IPS-18a (cell line): ENCODE results near the gene CDC37L1.

Experiments used
- H3K27ac ChIP-seq: one replicate; pipeline ENCODE4 v1.5.1; 2013; ENCODE audit warnings: low read length
- H3K27me3 ChIP-seq: one replicate; pipeline ENCODE4 v1.6.1; 2013; ENCODE audit warnings: mild to moderate bottlenecking, low read length; ENCODE audit not compliant: control insufficient read depth, insufficient read depth
- H3K36me3 ChIP-seq: one replicate; pipeline ENCODE4 v1.6.1; 2013; ENCODE audit warnings: low read depth, low read length; ENCODE audit not compliant: control insufficient read depth
- H3K4me1 ChIP-seq: one replicate; pipeline ENCODE4 v1.6.1; 2013; ENCODE audit warnings: low read depth, low read length; ENCODE audit not compliant: control insufficient read depth
- H3K4me3 ChIP-seq: one replicate; pipeline ENCODE4 v1.5.1; 2013; ENCODE audit warnings: low read length
- H3K9ac ChIP-seq: one replicate; pipeline ENCODE4 v1.6.1; 2013; ENCODE audit warnings: mild to moderate bottlenecking, low read length, moderate library complexity
- H3K9me3 ChIP-seq: one replicate; pipeline ENCODE4 v1.6.1; 2013; ENCODE audit warnings: low read depth, low read length; ENCODE audit not compliant: control insufficient read depth

Gene CDC37L1

DNA sequence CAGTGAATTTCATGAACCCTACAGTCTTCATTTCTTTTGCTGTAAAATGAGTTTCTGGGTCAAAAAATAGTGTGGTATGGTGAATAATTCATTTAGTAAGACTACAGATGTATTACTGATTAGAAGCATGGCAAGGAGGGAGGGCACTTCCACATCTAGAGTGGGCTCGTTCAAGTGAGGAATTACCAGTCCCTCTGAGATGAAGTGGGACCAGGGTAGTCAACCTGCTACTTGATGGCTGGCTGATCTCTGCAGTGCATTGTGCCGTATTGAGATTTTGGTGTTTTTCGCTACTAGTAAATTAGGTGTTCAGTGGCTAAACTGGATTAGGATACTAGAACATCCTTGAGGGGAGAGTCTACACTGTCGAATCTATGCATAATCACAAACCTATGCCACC is 10.8 kb downstream of the CDC37L1 start:
- H3K9ac ChIP-seq = no peak overlapping the region
- no peaks in the 10 kb centered on the region for H3K9me3 ChIP-seq
- H3K27me3 ChIP-seq = no peaks in the 10 kb centered on the region
- H3K4me3 ChIP-seq = no peak overlapping the region
- H3K27ac ChIP-seq = no peak overlapping the region
- peaks cover 25% of the 10 kb centered on the region for H3K36me3 ChIP-seq
- no peaks in the 10 kb centered on the region for H3K4me1 ChIP-seq

DNA sequence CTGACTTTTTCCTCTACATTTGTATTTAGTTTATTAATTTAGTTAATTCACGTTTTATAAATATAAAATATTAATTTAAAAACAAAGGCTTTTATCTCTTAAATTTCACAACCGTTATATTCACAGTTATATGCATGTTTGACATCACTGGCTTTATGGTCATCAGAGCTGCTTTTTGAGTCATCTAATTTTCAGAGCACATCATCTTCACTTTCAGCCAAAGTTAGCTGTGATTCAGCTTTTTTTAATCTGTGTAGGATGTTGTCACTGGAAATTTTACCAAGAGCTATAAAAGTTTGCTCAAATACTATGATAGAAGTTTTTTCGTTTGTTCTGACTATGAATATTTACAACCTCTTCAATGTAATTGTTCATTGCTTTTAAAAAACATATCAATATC is 12.4 kb downstream of the CDC37L1 start:
- no peak overlapping the region for H3K27ac ChIP-seq
- no peak overlapping the region for H3K4me3 ChIP-seq
- H3K27me3 ChIP-seq = no peaks in the 10 kb centered on the region
- H3K9ac ChIP-seq = no peak overlapping the region
- peaks cover 13% of the 10 kb centered on the region for H3K36me3 ChIP-seq
- no peaks in the 10 kb centered on the region for H3K4me1 ChIP-seq
- H3K9me3 ChIP-seq = no peaks in the 10 kb centered on the region

DNA sequence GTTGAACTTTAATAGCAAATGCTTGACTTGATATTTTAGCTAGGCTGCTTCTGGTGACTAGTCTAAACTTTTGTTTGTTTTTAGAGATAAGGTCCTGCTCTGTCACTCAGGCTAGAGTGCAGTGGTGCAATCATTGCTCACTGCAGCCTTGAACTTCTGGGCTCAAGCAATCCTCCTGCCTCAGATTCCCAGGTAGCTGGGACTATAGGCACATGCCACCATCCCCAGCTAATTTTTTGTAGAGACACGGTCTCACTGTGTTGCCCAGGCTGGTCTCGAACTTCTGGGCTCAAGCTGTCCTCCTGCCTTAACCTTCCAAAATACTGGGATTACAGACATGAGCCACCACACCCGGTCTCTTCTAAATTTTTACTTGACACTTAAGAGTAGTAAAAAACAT is 20.7 kb downstream of the CDC37L1 start:
- peaks cover 34% of the 10 kb centered on the region for H3K36me3 ChIP-seq
- H3K27ac ChIP-seq = no peak overlapping the region
- H3K9ac ChIP-seq = no peak overlapping the region

DNA sequence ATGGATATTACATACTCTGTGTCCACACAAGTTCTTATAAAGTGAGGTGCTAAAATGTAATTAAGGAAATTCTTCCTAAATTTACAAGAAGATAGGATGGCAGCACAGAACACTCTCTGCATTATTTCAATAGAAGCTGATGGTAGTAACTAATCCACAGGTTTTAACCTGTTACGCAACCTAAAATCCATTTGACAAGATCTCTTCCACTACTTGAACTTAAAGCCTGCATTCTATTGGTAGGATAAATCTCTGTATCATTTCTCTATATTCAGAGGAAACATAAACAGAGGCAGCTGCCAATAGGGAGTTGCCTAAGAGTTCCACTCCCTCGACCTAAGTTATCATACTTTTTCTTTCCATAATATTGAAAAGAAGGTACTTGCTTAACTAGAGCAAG is 21.6 kb downstream of the CDC37L1 start:
- H3K36me3 ChIP-seq = peaks cover 34% of the 10 kb centered on the region
- H3K9ac ChIP-seq = no peak overlapping the region
- no peak overlapping the region for H3K27ac ChIP-seq
- no peaks in the 10 kb centered on the region for H3K9me3 ChIP-seq
- no peak overlapping the region for H3K4me3 ChIP-seq
- no peaks in the 10 kb centered on the region for H3K4me1 ChIP-seq
- H3K27me3 ChIP-seq = no peaks in the 10 kb centered on the region

More for the DNA sequence above, 20.7 kb downstream of the CDC37L1 start:
- no peaks in the 10 kb centered on the region for H3K4me1 ChIP-seq
- no peaks in the 10 kb centered on the region for H3K27me3 ChIP-seq
- no peak overlapping the region for H3K4me3 ChIP-seq
- H3K9me3 ChIP-seq = no peaks in the 10 kb centered on the region

DNA sequence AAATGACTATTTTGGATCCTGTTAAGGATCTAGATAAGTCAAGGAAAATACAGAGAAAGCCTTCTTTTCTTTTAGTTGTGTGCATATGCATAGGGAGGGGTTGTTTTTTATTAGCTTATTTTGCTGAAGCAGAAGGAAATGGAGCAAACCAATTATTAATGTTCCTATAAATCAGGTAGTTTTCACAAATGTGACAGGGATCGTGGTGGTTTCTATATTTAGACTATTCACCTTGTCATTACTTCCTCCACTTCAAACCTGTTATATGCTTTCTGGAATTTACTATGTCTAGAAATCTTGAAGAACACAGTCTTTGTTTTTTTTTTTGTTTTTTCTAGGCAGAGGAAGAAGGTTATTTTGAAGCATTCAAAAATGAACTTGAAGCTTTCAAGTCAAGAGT is 22.2 kb downstream of the CDC37L1 start:
- no peak overlapping the region for H3K9ac ChIP-seq
- no peaks in the 10 kb centered on the region for H3K27me3 ChIP-seq
- no peaks in the 10 kb centered on the region for H3K9me3 ChIP-seq
- H3K36me3 ChIP-seq = peaks cover 34% of the 10 kb centered on the region
- no peak overlapping the region for H3K4me3 ChIP-seq
- H3K4me1 ChIP-seq = no peaks in the 10 kb centered on the region
- no peak overlapping the region for H3K27ac ChIP-seq

GRCh38 chr9:4704129-4704528 is 24.8 kb downstream of the CDC37L1 start:
- Histone ChIP-seq H3K27me3 (no peaks in the 10 kb centered on the region), H3K9me3 (no peaks in the 10 kb centered on the region), H3K4me1 (no peaks in the 10 kb centered on the region), H3K4me3 (no peak overlapping the region), H3K9ac (no peak overlapping the region), H3K27ac (no peak overlapping the region), H3K36me3 (peaks cover 20% of the 10 kb centered on the region)

GRCh38 chr9:4706021-4706420 is 26.7 kb downstream of the CDC37L1 start:
- Histone ChIP-seq H3K27me3 (no peaks in the 10 kb centered on the region), H3K9ac (no peak overlapping the region), H3K4me1 (no peaks in the 10 kb centered on the region), H3K9me3 (no peaks in the 10 kb centered on the region), H3K27ac (no peak overlapping the region), H3K4me3 (no peak overlapping the region), H3K36me3 (peaks cover 16% of the 10 kb centered on the region)

- H3K36me3 ChIP-seq = peaks cover 16% of the 10 kb centered on the region
- H3K27me3 ChIP-seq = no peaks in the 10 kb centered on the region
- no peak overlapping the region for H3K4me3 ChIP-seq
- H3K4me1 ChIP-seq = no peaks in the 10 kb centered on the region
- no peak overlapping the region for H3K27ac ChIP-seq
- H3K9me3 ChIP-seq = no peaks in the 10 kb centered on the region
- no peak overlapping the region for H3K9ac ChIP-seq
These were observed 27.7 kb downstream of the CDC37L1 start for GRCh38 chr9:4706971-4707622.

GRCh38 chr9:4709380-4709779 is 30.0 kb downstream of the CDC37L1 start:
- H3K4me3 ChIP-seq = no peak overlapping the region
- H3K9ac ChIP-seq = no peak overlapping the region
- no peaks in the 10 kb centered on the region for H3K4me1 ChIP-seq
- no peaks in the 10 kb centered on the region for H3K27me3 ChIP-seq
- H3K36me3 ChIP-seq = peaks cover 7% of the 10 kb centered on the region
- no peak overlapping the region for H3K27ac ChIP-seq
- H3K9me3 ChIP-seq = no peaks in the 10 kb centered on the region

DNA sequence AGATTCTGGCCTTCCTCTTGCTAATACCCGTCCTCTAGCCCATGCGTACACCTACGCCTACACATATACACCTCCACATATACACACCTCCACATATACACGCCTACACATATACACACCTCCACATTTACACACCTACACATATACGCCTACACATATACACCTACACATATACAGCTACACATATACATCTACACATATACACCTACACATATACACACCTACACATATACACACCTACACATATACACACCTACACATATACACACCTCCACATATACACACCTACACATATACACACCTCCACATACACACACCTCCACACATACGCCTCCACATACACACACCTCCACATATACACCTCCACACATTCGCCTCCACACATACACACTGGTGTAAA is 34.5 kb downstream of the CDC37L1 start:
- no peak overlapping the region for H3K27ac ChIP-seq
- no peaks in the 10 kb centered on the region for H3K27me3 ChIP-seq
- no peak overlapping the region for H3K4me3 ChIP-seq
- no peaks in the 10 kb centered on the region for H3K9me3 ChIP-seq
- H3K4me1 ChIP-seq = no peaks in the 10 kb centered on the region
- H3K36me3 ChIP-seq = peaks cover 22% of the 10 kb centered on the region
- no peak overlapping the region for H3K9ac ChIP-seq

DNA sequence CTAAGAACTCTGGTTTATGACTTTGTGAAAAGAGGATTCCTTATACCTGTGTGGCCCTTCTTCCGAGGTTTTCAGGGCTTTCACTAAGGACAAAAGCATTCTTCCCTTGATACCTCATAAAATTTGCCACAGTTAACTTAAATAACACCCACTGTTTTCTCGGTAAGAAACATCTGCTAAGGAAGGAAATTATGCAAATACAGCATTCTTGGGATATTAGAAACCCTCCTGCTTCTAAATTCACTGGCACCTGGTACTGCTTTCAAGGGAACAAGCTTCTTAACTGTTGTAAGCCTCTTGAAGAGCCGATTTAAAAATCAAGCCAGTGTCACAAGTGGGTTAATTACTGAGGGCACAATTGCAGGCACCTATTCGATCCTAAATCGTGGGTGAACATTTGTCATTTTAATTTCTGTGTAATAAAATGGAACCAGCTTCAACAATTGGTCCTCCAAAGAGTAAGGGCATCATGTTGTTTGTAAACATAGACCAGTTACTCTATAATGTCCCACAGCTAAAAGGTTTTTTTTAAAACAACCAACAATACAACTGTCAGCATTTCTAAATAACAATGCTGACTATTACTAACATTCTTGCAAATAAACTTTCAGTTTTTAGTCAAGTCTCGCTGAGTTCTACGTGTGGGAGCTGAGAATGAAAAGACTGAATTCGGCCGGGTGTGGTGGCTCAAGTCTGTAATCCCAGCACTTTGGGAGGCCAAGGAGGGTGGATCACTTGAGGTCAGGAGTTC is 35.1 kb downstream of the CDC37L1 start:
- no peak overlapping the region for H3K27ac ChIP-seq
- no peak overlapping the region for H3K9ac ChIP-seq
- H3K4me3 ChIP-seq = no peak overlapping the region
- H3K36me3 ChIP-seq = peaks cover 24% of the 10 kb centered on the region
- no peaks in the 10 kb centered on the region for H3K9me3 ChIP-seq
- H3K27me3 ChIP-seq = no peaks in the 10 kb centered on the region
- H3K4me1 ChIP-seq = no peaks in the 10 kb centered on the region

GRCh38 chr9:4716163-4716562 is 36.8 kb downstream of the CDC37L1 start:
- Histone ChIP-seq H3K36me3 (peaks cover 22% of the 10 kb centered on the region), H3K27me3 (no peaks in the 10 kb centered on the region), H3K4me1 (no peaks in the 10 kb centered on the region), H3K27ac (no peak overlapping the region), H3K4me3 (no peak overlapping the region), H3K9me3 (no peaks in the 10 kb centered on the region), H3K9ac (no peak overlapping the region)
